GM19372 (cell line): ENCODE measurements around the gene FAM177B.

Source experiments
- ATAC-seq: cut with Tn5 transposase; IDR thresholded peaks from one replicate; pipeline ENCODE4 v1.9.1; 2021; ENCODE audit warnings: mild to moderate bottlenecking, low read depth, moderate library complexity; ENCODE audit not compliant: unreplicated experiment

FAM177B gene

GRCh38 chr1:222736972-222737371 lies at the start of gene FAM177B:
Gene FAM177B, plus strand, starts transcription at chr1:222737202. Its CDS starts 9,344 bp downstream, at chr1:222746546.
- ATAC-seq: no peak

- no peak for ATAC-seq
Measured at GRCh38 chr1:222691016-222691415, 46.0 kb upstream of the FAM177B start.

GRCh38 chr1:222694927-222695326 lies 42.1 kb upstream of the FAM177B start:
- no peak for ATAC-seq

GRCh38 chr1:222696741-222697140 lies 40.3 kb upstream of the FAM177B start:
- ATAC-seq: no peak

- ATAC-seq: no peak
Measured at GRCh38 chr1:222697203-222697602, 39.8 kb upstream of the FAM177B start.

- no peak for ATAC-seq
Measured at GRCh38 chr1:222697826-222698225, 39.2 kb upstream of the FAM177B start.

GRCh38 chr1:222702210-222702609 lies 34.8 kb upstream of the FAM177B start:
- no peak for ATAC-seq

- ATAC-seq: no peak
Measured at GRCh38 chr1:222704260-222704659, 32.7 kb upstream of the FAM177B start.

GRCh38 chr1:222706815-222707214 lies 30.2 kb upstream of the FAM177B start:
- no peak for ATAC-seq

- no peak for ATAC-seq
Measured at GRCh38 chr1:222709700-222710153, 27.3 kb upstream of the FAM177B start.

GRCh38 chr1:222711319-222712252 lies 25.4 kb upstream of the FAM177B start:
- ATAC-seq: peak; percentile 36

- peak; percentile 78 for ATAC-seq
Measured at GRCh38 chr1:222712253-222713090, 24.5 kb upstream of the FAM177B start, which contains the start of the genes AIDA and BROX. Gene AIDA, minus strand, starts transcription at chr1:222712491. Its CDS starts 174 bp downstream, at chr1:222712317. Gene BROX, plus strand, starts transcription at chr1:222712564. Its CDS starts 3,136 bp downstream, at chr1:222715700.

- peak; percentile 57 for ATAC-seq
Measured at GRCh38 chr1:222713091-222713961, 23.7 kb upstream of the FAM177B start.

- no peak for ATAC-seq
Measured at GRCh38 chr1:222716393-222716792, 20.6 kb upstream of the FAM177B start.

GRCh38 chr1:222728746-222729145 lies 8.3 kb upstream of the FAM177B start:
- no peak for ATAC-seq

GRCh38 chr1:222730866-222731265 lies 6.1 kb upstream of the FAM177B start:
- ATAC-seq: no peak

GRCh38 chr1:222732216-222733159 lies 4.5 kb upstream of the FAM177B start:
- peak; percentile 98 for ATAC-seq

- no peak for ATAC-seq
Measured at GRCh38 chr1:222734740-222735139, 2.3 kb upstream of the FAM177B start.

- ATAC-seq: no peak
Measured at GRCh38 chr1:222736470-222736869, 532 bp upstream of the FAM177B start.
